GM23338 (cell line): ENCODE data around the gene MYLK4. TPM values are rescaled to one million over a fixed set of nuclear protein-coding genes. Genes with fewer than 3 reads are reported as not detected.

Experiments
- ATAC-seq: fragments of 200-7000 bp; cut with Tn5 transposase; 3 replicates; pipeline ENCODE4 v1.9.1; 2020
- DNase-seq: peaks from one replicate; pipeline ENCODE4 v3.0.0-alpha.2; 2015; ENCODE audit warnings: low spot score
- H2AFZ ChIP-seq: fragments of 200-600 bp; sonication (generic); 2 replicates; pipeline ENCODE4 v1.8.0; 2016; ENCODE audit warnings: antibody characterized with exemption, mild to moderate bottlenecking, moderate library complexity
- H3F3A ChIP-seq: fragments of 200-600 bp; sonication (generic); replicated peaks from 2 replicates; pipeline ENCODE4 v1.8.0; 2017; ENCODE audit warnings: antibody characterized with exemption, mixed run types, low read depth
- H3K27ac ChIP-seq: fragments of 200-600 bp; sonication (generic); 2 replicates; pipeline ENCODE4 v1.6.1; 2016; ENCODE audit warnings: low read depth
- H3K27me3 ChIP-seq: fragments of 200-600 bp; sonication (generic); 2 replicates; pipeline ENCODE4 v1.8.0; 2016; ENCODE audit warnings: mild to moderate bottlenecking, mixed run types, moderate library complexity; ENCODE audit not compliant: insufficient read depth
- H3K36me3 ChIP-seq: fragments of 200-600 bp; sonication (generic); 2 replicates; pipeline ENCODE4 v1.8.0; 2016; ENCODE audit warnings: mild to moderate bottlenecking; ENCODE audit not compliant: insufficient read depth
- H3K4me1 ChIP-seq: fragments of 200-600 bp; sonication (generic); 2 replicates; pipeline ENCODE4 v1.8.0; 2016; ENCODE audit warnings: mild to moderate bottlenecking, moderate library complexity; ENCODE audit not compliant: insufficient read depth
- H3K4me2 ChIP-seq: fragments of 200-600 bp; sonication (generic); 2 replicates; pipeline ENCODE4 v1.7.1; 2017; ENCODE audit warnings: mixed run types
- H3K4me3 ChIP-seq: fragments of 200-600 bp; sonication (generic); 2 replicates; pipeline ENCODE4 v1.6.1; 2016; ENCODE audit warnings: mixed run types
- H3K79me2 ChIP-seq: fragments of 200-600 bp; sonication (generic); replicated peaks from 2 replicates; pipeline ENCODE4 v1.8.0; 2017; ENCODE audit warnings: mild to moderate bottlenecking; ENCODE audit not compliant: insufficient read depth
- H3K9me2 ChIP-seq: fragments of 200-600 bp; sonication (generic); 2 replicates; pipeline ENCODE4 v1.8.0; 2017; ENCODE audit not compliant: insufficient read depth
- H4K20me1 ChIP-seq: fragments of 200-600 bp; sonication (generic); replicated peaks from 2 replicates; pipeline ENCODE4 v1.8.0; 2017; ENCODE audit warnings: mild to moderate bottlenecking; ENCODE audit not compliant: insufficient read depth
- H3K27ac Mint-ChIP-seq: 2 replicates; pipeline ENCODE4 v1.8.0; 2020; ENCODE audit warnings: inconsistent platforms, mild to moderate bottlenecking, moderate library complexity, mixed read lengths
- H3K27me3 Mint-ChIP-seq: 3 replicates; pipeline ENCODE4 v1.8.0; 2022; ENCODE audit warnings: low read depth, mild to moderate bottlenecking, moderate library complexity, mixed read lengths, inconsistent platforms; ENCODE audit not compliant: insufficient read depth, poor library complexity
- H3K36me3 Mint-ChIP-seq: 3 replicates; pipeline ENCODE4 v1.8.0; 2021; ENCODE audit warnings: low read depth, mild to moderate bottlenecking, inconsistent platforms, moderate library complexity, mixed read lengths
- H3K4me1 Mint-ChIP-seq: 3 replicates; pipeline ENCODE4 v1.8.0; 2020; ENCODE audit warnings: mild to moderate bottlenecking, inconsistent platforms, mixed read lengths
- H3K4me3 Mint-ChIP-seq: 3 replicates; pipeline ENCODE4 v1.8.0; 2021; ENCODE audit warnings: moderate library complexity, mild to moderate bottlenecking, inconsistent platforms, mixed read lengths
- H3K9me3 Mint-ChIP-seq: 3 replicates; pipeline ENCODE4 v1.8.0; 2020; ENCODE audit warnings: moderate library complexity, mild to moderate bottlenecking, inconsistent platforms, mixed read lengths
- CREB1 ChIP-seq: fragments of 250-450 bp; sonication (Bioruptor Pico); IDR thresholded peaks from 2 replicates; pipeline ENCODE4 v1.5.0; 2020; ENCODE audit warnings: low read depth, mild to moderate bottlenecking, moderate library complexity
- CTCF ChIP-seq, 2 experiments: fragments of 200-600 bp in 1 of 2; sonication (generic) in 1 of 2; conservative IDR thresholded peaks; 2 replicates each; pipeline versions ENCODE4 v1.5.1 to v1.6.1; 2016 to 2017; ENCODE audit warnings: antibody characterized with exemption in 2 of 2, low read depth in 2 of 2, mild to moderate bottlenecking in 2 of 2, moderate library complexity in 1 of 2
- ETS1 ChIP-seq: IDR thresholded peaks from 2 replicates; pipeline ENCODE4 v1.6.1; 2016; ENCODE audit warnings: antibody characterized with exemption
- EZH2 ChIP-seq: fragments of 200-600 bp; sonication (generic); IDR thresholded peaks from one replicate; pipeline ENCODE4 v1.8.0; 2017; ENCODE audit warnings: antibody characterized with exemption, mild to moderate bottlenecking, low read depth; ENCODE audit not compliant: unreplicated experiment
- EZH2phosphoT487 ChIP-seq: fragments of 200-600 bp; sonication (generic); IDR thresholded peaks from one replicate; pipeline ENCODE4 v1.8.1; 2018; ENCODE audit warnings: antibody characterized with exemption; ENCODE audit not compliant: unreplicated experiment
- JUNB ChIP-seq: IDR thresholded peaks from one replicate; pipeline ENCODE4 v1.6.1; 2016; ENCODE audit warnings: antibody characterized with exemption; ENCODE audit not compliant: unreplicated experiment
- NANOG ChIP-seq: IDR thresholded peaks from 2 replicates; pipeline ENCODE4 v1.6.1; 2016; ENCODE audit warnings: antibody characterized with exemption, borderline replicate concordance
- POLR2AphosphoS5 ChIP-seq: IDR thresholded peaks from 2 replicates; pipeline ENCODE4 v1.6.1; 2016; ENCODE audit warnings: antibody characterized with exemption, low read depth
- REST ChIP-seq: IDR thresholded peaks from one replicate; pipeline ENCODE4 v1.6.1; 2018; ENCODE audit warnings: antibody characterized with exemption; ENCODE audit not compliant: unreplicated experiment
- STAT1 ChIP-seq: IDR thresholded peaks from one replicate; pipeline ENCODE4 v1.6.1; 2016; ENCODE audit warnings: antibody characterized with exemption; ENCODE audit not compliant: unreplicated experiment
- ZNF114 ChIP-seq: fragments of 250-450 bp; sonication (Bioruptor Pico); IDR thresholded peaks from 2 replicates; pipeline ENCODE4 v1.5.0; 2020; ENCODE audit warnings: mild to moderate bottlenecking, moderate library complexity
- ZNF331 ChIP-seq: fragments of 250-450 bp; sonication (Bioruptor Pico); IDR thresholded peaks from 2 replicates; pipeline ENCODE4 v1.5.0; 2020; ENCODE audit warnings: low read depth, mild to moderate bottlenecking, moderate library complexity
- polyA plus RNA-seq: library from polyadenylated mRNA; unstranded; fragments of >200 nt; fragmentation: Nextera tagmentation; extraction: Ambion mirVana; gene quantifications from 2 replicates; pipeline ENCODE4 v1.2.1, GENCODE V29; 2016
- total RNA-seq: library from RNA; depleted of rRNA; stranded (reverse); fragments of >200 nt; shearing (Covaris generic); gene quantifications from 2 replicates; pipeline ENCODE4 v1.2.3, GENCODE V29; 2014

MYLK4 gene
- total and polyA plus RNA-seq, 2 experiments from 2014 or later = 0.03 to 0.17 TPM

GRCh38 chr6:2646346-2646745, 104.4 kb downstream of the MYLK4 start:
- H3K4me3 ChIP-seq = no peak overlapping the region
- no peaks in the 10 kb centered on the region for H3K27me3 ChIP-seq
- Mint-ChIP-seq H3K27ac (no peak overlapping the region), H3K4me1 (peaks cover 13% of the 10 kb centered on the region), H3K27me3 (peaks cover 4% of the 10 kb centered on the region), H3K36me3 (no peaks in the 10 kb centered on the region; the same call in 1 of the 3 replicates), H3K9me3 (no peaks in the 10 kb centered on the region; the same call in 2 of the 3 replicates), H3K4me3 (no peak overlapping the region)
- no peaks in the 10 kb centered on the region for H3K79me2 ChIP-seq
- no peak overlapping the region for H2AFZ ChIP-seq
- no peaks in the 10 kb centered on the region for H4K20me1 ChIP-seq
- peaks cover 7% of the 10 kb centered on the region for H3K4me1 ChIP-seq
- ATAC-seq (no peak), DNase-seq (no peak)
- no peaks in the 10 kb centered on the region for H3F3A ChIP-seq
- H3K4me2 ChIP-seq = no peak overlapping the region
- H3K27ac ChIP-seq = no peak overlapping the region
- no peak for TF ChIP-seq JUNB
- no peak for TF ChIP-seq POLR2AphosphoS5
- TF ChIP-seq ZNF114 = no peak
- no peak for TF ChIP-seq EZH2
- TF ChIP-seq NANOG = no peak
- TF ChIP-seq STAT1 = no peak
- no peak for TF ChIP-seq CREB1 (CRISPR knock-in tag)
- no peak for TF ChIP-seq EZH2phosphoT487
- TF ChIP-seq CTCF (conservative IDR thresholded peaks at IDR 0.05; ENCODE audit: low read depth in 2 of 2) = no peak
- TF ChIP-seq ZNF331 = no peak
- no peak for TF ChIP-seq ETS1
- TF ChIP-seq REST = no peak
- no peaks in the 10 kb centered on the region for H3K36me3 ChIP-seq
- no peaks in the 10 kb centered on the region; the same call in 1 of the 2 replicates for H3K9me2 ChIP-seq
